ENCODE measurements around the gene SPAG5. TPM values are rescaled to one million over a fixed set of nuclear protein-coding genes. Genes with fewer than 3 reads are reported as not detected.

SPAG5 gene
- total and polyA plus RNA-seq, 9 of the 15 experiments (the other 6 are each of a cell fraction or from before 2014, with no cell fraction given) = 94.4 to 286 (median 151) TPM

DNA sequence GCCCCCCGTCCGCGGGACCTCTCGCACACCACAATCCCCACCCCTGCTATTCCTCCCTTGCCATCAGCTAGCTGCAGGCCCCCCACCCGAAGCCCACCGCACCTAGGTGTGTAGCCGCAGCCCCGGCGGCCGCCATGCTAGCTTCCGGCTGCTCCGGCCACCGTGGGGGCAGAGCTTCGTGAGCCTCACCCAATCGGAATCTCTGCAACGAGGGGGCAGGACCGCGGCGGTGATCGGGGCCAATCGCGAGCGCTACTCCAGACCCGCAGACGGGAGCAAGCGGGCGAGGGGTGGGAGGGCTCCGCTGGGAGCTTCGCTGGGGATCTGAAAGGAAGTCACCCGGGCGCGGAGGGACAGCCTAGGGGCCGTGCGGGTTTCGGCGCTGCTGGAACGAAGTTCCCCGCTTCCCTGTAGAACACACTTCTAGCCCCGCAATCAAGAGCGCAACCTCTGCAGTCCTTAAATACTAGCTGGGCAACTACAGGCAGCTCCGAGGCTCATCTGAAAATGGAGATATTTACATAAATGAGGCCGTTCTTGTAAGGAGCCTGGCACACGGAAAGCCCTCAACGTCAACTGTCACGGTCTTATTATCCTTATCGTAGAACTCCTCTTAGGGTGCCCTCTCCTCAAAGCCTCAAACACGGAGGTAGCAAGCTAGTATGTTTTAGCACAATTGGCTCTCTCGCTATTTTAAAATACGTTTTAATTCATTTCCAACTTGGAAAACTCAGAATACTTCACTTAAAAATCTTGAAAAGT, 27.3 kb downstream of the SPAG5 start, which contains the start of gene PIGS (continued):
- TF ChIP-seq HNRNPLL (IDR thresholded peaks at IDR 0.05; ENCODE audit: low read depth, low read length, poor library complexity, severe bottlenecking) (peak; percentile 74), ZSCAN32 (CRISPR knock-in tag; IDR thresholded peaks at IDR 0.05) (no peak), BMI1 (IDR thresholded peaks at IDR 0.05; ENCODE audit: low read length) (no peak), HDAC2 (IDR thresholded peaks at IDR 0.05) (no peak), STAG1 (CRISPR knock-in tag; IDR thresholded peaks at IDR 0.05; ENCODE audit: borderline replicate concordance) (no peak), RFX5 (IDR thresholded peaks at IDR 0.05; ENCODE audit: low read depth, low read length) (no peak), CHCHD3 (CRISPR knock-in tag; IDR thresholded peaks at IDR 0.05) (no peak), PRDM10 (IDR thresholded peaks at IDR 0.05; ENCODE audit: partially characterized antibody) (peak; percentile 66), CTBP1 (IDR thresholded peaks at IDR 0.05; ENCODE audit: borderline replicate concordance) (peak; percentile 43; the same call in 1 of the 2 replicates), SUPT5H (IDR thresholded peaks at IDR 0.05) (peak; percentile 86), ZNF586 (CRISPR knock-in tag; conservative IDR thresholded peaks at IDR 0.05) (no peak), TAF1 (IDR thresholded peaks at IDR 0.05; ENCODE audit: control insufficient read depth, extremely low read depth, insufficient read depth, low read length, severe bottlenecking) (peak; percentile 94), ETS1 (conservative IDR thresholded peaks at IDR 0.05; ENCODE audit: control insufficient read depth, low read depth, low read length) (peak; percentile 70), BRF1 (IDR thresholded peaks at IDR 0.05; ENCODE audit: borderline replicate concordance, extremely low read depth, insufficient read length) (no peak), GATAD2A (IDR thresholded peaks at IDR 0.05) (no peak), PPARD (CRISPR knock-in tag; IDR thresholded peaks at IDR 0.05) (no peak), ZNF232 (CRISPR knock-in tag; IDR thresholded peaks at IDR 0.05) (no peak), C11orf30 (IDR thresholded peaks at IDR 0.05; ENCODE audit: low read depth) (peak; percentile 54; the same call in 1 of the 2 replicates), PTRF (tag; IDR thresholded peaks at IDR 0.05) (no peak), HNRNPK (IDR thresholded peaks at IDR 0.05; ENCODE audit: low read depth, low read length, poor library complexity, severe bottlenecking) (no peak), TAL1 (IDR thresholded peaks at IDR 0.05) (no peak), TAF9B (IDR thresholded peaks at IDR 0.05; ENCODE audit: partially characterized antibody) (peak; percentile 84), MYNN (IDR thresholded peaks at IDR 0.05) (0 out of 2 replicates have a peak, but pooled peaks have one; percentile 44), MYNN (CRISPR knock-in tag; IDR thresholded peaks at IDR 0.05) (no peak)
- TF ChIP-seq, protein P1, sequence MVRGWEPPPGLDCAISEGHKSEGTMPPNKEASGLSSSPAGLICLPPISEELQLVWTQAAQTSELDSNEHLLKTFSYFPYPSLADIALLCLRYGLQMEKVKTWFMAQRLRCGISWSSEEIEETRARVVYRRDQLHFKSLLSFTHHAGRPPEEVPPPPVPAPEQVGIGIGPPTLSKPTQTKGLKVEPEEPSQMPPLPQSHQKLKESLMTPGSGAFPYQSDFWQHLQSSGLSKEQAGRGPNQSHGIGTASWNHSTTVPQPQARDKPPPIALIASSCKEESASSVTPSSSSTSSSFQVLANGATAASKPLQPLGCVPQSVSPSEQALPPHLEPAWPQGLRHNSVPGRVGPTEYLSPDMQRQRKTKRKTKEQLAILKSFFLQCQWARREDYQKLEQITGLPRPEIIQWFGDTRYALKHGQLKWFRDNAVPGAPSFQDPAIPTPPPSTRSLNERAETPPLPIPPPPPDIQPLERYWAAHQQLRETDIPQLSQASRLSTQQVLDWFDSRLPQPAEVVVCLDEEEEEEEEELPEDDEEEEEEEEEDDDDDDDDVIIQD (CRISPR knock-in tag; IDR thresholded peaks at IDR 0.05) = no peak

Measured in K562 (cell line).